SU-DHL-6 (cell line): ENCODE data around the gene GRHL3.

Source experiments
- H2AFZ ChIP-seq: fragments of 200-600 bp; sonication (generic); 2 replicates; pipeline ENCODE4 v1.6.1; 2014; ENCODE audit warnings: low read depth, mild to moderate bottlenecking, moderate library complexity, mixed read lengths, antibody characterized with exemption, low read length; ENCODE audit not compliant: severe bottlenecking
- H3F3A ChIP-seq: fragments of 200-600 bp; shearing (Covaris generic); 2 replicates; pipeline ENCODE4 v1.6.0; 2016; ENCODE audit warnings: antibody characterized with exemption, mild to moderate bottlenecking; ENCODE audit not compliant: insufficient read depth
- H3K27ac ChIP-seq: fragments of 200-600 bp; sonication (generic); 2 replicates; pipeline ENCODE4 v1.5.1; 2016; ENCODE audit warnings: low read depth, mild to moderate bottlenecking, low read length, moderate library complexity, mixed read lengths
- H3K27me3 ChIP-seq: fragments of 200-600 bp; sonication (generic), shearing (Covaris generic); 2 replicates; pipeline ENCODE4 v1.6.0; 2014; ENCODE audit warnings: mild to moderate bottlenecking, low read length
- H3K36me3 ChIP-seq: fragments of 200-600 bp; sonication (generic); 2 replicates; pipeline ENCODE4 v1.6.1; 2014; ENCODE audit warnings: mild to moderate bottlenecking, low read length, mixed read lengths
- H3K4me2 ChIP-seq: fragments of 300-600, 200-600 bp; shearing (Covaris generic), sonication (generic); 2 replicates; pipeline ENCODE4 v1.6.0; 2014; ENCODE audit warnings: low read length, low read depth, mild to moderate bottlenecking; ENCODE audit not compliant: poor library complexity, severe bottlenecking
- H3K4me3 ChIP-seq: fragments of 200-600 bp; sonication (generic); 2 replicates; pipeline ENCODE4 v1.5.1; 2014; ENCODE audit warnings: antibody characterized with exemption, low read length, mild to moderate bottlenecking, mixed read lengths; ENCODE audit not compliant: insufficient read depth, poor library complexity, severe bottlenecking
- H3K79me2 ChIP-seq: fragments of 200-600 bp; sonication (generic); 2 replicates; pipeline ENCODE4 v1.6.1; 2014; ENCODE audit warnings: mild to moderate bottlenecking, low read length, moderate library complexity; ENCODE audit not compliant: insufficient read depth
- H3K9ac ChIP-seq: fragments of 200-600 bp; sonication (generic); 2 replicates; pipeline ENCODE4 v1.7.0; 2014; ENCODE audit warnings: mild to moderate bottlenecking, low read length
- H3K9me2 ChIP-seq: fragments of 200-600 bp; sonication (generic); replicated peaks from 2 replicates; pipeline ENCODE4 v1.6.1; 2014; ENCODE audit warnings: low read length; ENCODE audit not compliant: insufficient read depth
- H3K9me3 ChIP-seq: fragments of 200-600 bp; sonication (generic); 2 replicates; pipeline ENCODE4 v1.6.1; 2014; ENCODE audit warnings: low read length, mixed read lengths; ENCODE audit not compliant: insufficient read depth
- H4K20me1 ChIP-seq: fragments of 200-600 bp; sonication (generic); 2 replicates; pipeline ENCODE4 v1.6.1; 2014; ENCODE audit warnings: low read depth, mild to moderate bottlenecking, antibody characterized with exemption, low read length, moderate library complexity, mixed read lengths
- EZH2phosphoT487 ChIP-seq: fragments of 200-600 bp; sonication (generic), shearing (Covaris generic); conservative IDR thresholded peaks from 2 replicates; pipeline ENCODE4 v1.6.1; 2018; ENCODE audit warnings: mild to moderate bottlenecking, antibody characterized with exemption, low read length, moderate library complexity, mixed read lengths
- TF ChIP-seq, protein P1 (sequence below): fragments of 200-600 bp; sonication (generic); IDR thresholded peaks from one replicate; pipeline ENCODE4 v1.5.1; 2017; ENCODE audit warnings: antibody characterized with exemption, mild to moderate bottlenecking, low read length, moderate library complexity; ENCODE audit not compliant: insufficient read depth, poor library complexity, severe bottlenecking

Gene GRHL3

DNA sequence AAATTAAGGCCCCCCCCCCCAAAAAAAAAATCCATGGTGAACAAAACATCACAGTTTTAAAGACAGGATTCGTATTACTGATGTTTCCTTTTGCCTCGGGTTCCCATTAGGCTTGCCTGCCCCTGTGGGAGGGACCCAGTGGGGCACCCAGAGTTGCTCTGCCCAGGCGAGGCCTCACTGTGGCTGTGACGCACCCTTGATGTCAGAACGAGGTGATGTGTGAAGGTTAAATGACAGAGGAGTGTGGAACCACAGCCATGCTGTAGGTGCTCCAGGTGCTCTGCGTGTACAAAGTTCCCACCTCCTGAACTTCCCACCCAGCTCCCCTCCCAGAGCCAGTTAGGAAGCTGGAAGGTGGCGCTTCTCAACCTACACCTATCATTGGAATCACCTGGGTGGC is 37.9 kb downstream of the GRHL3 start:
- Histone ChIP-seq H3K27ac (no peak overlapping the region), H3K4me3 (no peak overlapping the region), H2AFZ (no peak overlapping the region), H3K36me3 (no peaks in the 10 kb centered on the region), H3K9ac (no peak overlapping the region), H3K27me3 (no peaks in the 10 kb centered on the region), H3K9me3 (no peaks in the 10 kb centered on the region), H3K4me2 (no peak overlapping the region), H3K9me2 (no peaks in the 10 kb centered on the region), H3F3A (no peaks in the 10 kb centered on the region), H3K79me2 (no peaks in the 10 kb centered on the region), H4K20me1 (no peaks in the 10 kb centered on the region)
- TF ChIP-seq, protein P1, sequence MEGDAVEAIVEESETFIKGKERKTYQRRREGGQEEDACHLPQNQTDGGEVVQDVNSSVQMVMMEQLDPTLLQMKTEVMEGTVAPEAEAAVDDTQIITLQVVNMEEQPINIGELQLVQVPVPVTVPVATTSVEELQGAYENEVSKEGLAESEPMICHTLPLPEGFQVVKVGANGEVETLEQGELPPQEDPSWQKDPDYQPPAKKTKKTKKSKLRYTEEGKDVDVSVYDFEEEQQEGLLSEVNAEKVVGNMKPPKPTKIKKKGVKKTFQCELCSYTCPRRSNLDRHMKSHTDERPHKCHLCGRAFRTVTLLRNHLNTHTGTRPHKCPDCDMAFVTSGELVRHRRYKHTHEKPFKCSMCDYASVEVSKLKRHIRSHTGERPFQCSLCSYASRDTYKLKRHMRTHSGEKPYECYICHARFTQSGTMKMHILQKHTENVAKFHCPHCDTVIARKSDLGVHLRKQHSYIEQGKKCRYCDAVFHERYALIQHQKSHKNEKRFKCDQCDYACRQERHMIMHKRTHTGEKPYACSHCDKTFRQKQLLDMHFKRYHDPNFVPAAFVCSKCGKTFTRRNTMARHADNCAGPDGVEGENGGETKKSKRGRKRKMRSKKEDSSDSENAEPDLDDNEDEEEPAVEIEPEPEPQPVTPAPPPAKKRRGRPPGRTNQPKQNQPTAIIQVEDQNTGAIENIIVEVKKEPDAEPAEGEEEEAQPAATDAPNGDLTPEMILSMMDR = no peak
- TF ChIP-seq EZH2phosphoT487 = no peak

DNA sequence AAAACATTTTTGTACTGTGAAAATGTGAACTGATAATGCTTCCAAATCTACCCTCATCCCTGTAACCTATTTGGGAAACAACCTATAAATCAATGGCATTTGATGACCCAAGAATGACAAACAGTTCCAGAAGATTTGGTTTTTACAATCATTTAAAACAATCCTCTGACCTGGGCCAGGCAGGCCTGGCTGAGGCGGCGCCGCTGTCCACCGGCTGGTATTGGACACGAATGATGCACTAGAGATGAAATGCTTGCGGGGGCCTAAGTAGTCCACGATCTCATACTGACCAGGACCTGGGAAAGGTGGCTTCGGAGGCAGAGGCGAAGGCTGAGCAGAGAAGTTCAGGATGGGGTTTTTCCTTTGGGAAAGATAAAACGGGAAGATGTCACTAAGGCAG is 41.5 kb downstream of the GRHL3 start:
- Histone ChIP-seq H3K27me3 (no peaks in the 10 kb centered on the region), H4K20me1 (no peaks in the 10 kb centered on the region), H3K9ac (no peak overlapping the region), H2AFZ (no peak overlapping the region), H3K9me3 (no peaks in the 10 kb centered on the region), H3K36me3 (no peaks in the 10 kb centered on the region), H3K9me2 (no peaks in the 10 kb centered on the region), H3K79me2 (no peaks in the 10 kb centered on the region), H3F3A (no peaks in the 10 kb centered on the region), H3K4me3 (no peak overlapping the region), H3K27ac (no peak overlapping the region), H3K4me2 (no peak overlapping the region)
- TF ChIP-seq, protein P1 = no peak
- TF ChIP-seq EZH2phosphoT487 = no peak

DNA sequence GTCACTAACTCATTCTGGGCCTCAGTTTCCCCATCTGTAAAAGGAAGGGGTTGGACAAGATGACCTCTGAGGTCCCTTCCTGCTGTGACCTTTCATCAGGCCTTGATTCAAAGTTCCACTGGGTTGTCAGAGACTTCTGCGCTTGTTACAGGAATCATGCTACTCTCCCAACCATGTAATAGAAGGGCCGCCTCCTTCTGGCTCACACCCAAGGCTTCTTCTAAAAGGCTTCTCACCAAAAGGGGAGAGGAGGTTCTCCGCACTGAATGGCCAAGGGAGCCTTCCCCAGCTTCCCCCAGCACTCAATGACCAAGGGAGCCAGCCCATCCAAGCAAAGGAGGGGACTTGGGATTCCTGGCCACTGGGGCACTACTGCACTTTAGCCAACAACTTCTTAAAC is 42.7 kb downstream of the GRHL3 start:
- no peaks in the 10 kb centered on the region for H3K27me3 ChIP-seq
- H3K27ac ChIP-seq = no peak overlapping the region
- H4K20me1 ChIP-seq = no peaks in the 10 kb centered on the region
- no peak overlapping the region for H3K4me2 ChIP-seq
- H3K9me2 ChIP-seq = no peaks in the 10 kb centered on the region
- no peak overlapping the region for H3K9ac ChIP-seq
- H3K9me3 ChIP-seq = no peaks in the 10 kb centered on the region
- H3K36me3 ChIP-seq = no peaks in the 10 kb centered on the region
- H2AFZ ChIP-seq = no peak overlapping the region
- no peaks in the 10 kb centered on the region for H3F3A ChIP-seq
- no peaks in the 10 kb centered on the region for H3K79me2 ChIP-seq
- H3K4me3 ChIP-seq = no peak overlapping the region
- TF ChIP-seq, protein P1 = no peak
- no peak for TF ChIP-seq EZH2phosphoT487

DNA sequence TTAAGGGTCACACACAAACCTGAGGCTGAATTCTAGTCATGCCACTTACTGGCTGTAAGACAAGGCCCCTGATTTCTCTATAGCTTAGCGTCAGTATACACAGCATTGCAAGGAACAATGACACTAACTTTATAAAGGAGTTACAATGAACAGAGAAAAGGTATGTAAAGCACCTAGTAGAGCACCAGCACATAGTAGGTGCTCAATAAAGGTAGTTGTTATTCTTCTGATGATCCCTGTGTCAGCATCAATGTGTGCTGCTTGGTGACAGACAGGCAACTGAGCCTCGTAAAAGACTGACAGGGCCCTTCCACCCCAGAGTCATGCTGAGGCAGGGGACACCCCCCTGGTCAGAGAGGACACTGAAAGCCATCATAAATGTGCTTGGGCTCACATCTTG is 43.2 kb downstream of the GRHL3 start:
- Histone ChIP-seq H4K20me1 (no peaks in the 10 kb centered on the region), H3K4me3 (no peak overlapping the region), H3K9ac (no peak overlapping the region), H2AFZ (no peak overlapping the region), H3K9me2 (no peaks in the 10 kb centered on the region), H3K79me2 (no peaks in the 10 kb centered on the region), H3F3A (no peaks in the 10 kb centered on the region), H3K4me2 (no peak overlapping the region), H3K27ac (no peak overlapping the region), H3K36me3 (no peaks in the 10 kb centered on the region), H3K9me3 (no peaks in the 10 kb centered on the region), H3K27me3 (no peaks in the 10 kb centered on the region)
- TF ChIP-seq EZH2phosphoT487 = no peak
- TF ChIP-seq, protein P1 = no peak
